Sigmoid colon (tissue), 7 donors: ENCODE results near the gene CARMIL1. TPM values are rescaled to one million over a fixed set of nuclear protein-coding genes. Genes with fewer than 3 reads are reported as not detected.

ENCODE experiments used
- DNase-seq: peaks from one replicate; pipeline ENCODE4 v3.0.0-alpha.2; 2019
- H3K27ac ChIP-seq, 4 donors: fragments of 200-600 bp; sonication (generic); one replicate each; pipeline ENCODE4 v1.5.1; 2016 to 2019; ENCODE audit warnings: mild to moderate bottlenecking in 1 of 4
- H3K27me3 ChIP-seq, 3 donors: fragments of 200-600 bp; sonication (generic); one replicate each; pipeline ENCODE4 v1.5.1; 2019; ENCODE audit warnings: mild to moderate bottlenecking in 1 of 3
- H3K36me3 ChIP-seq, 4 donors: fragments of 200-600 bp; sonication (generic); one replicate each; pipeline ENCODE4 v1.5.1; 2016 to 2019
- H3K4me1 ChIP-seq, 4 donors: fragments of 200-600 bp; sonication (generic); one replicate each; pipeline ENCODE4 v1.5.1; 2017 to 2019
- H3K4me3 ChIP-seq, 4 donors: fragments of 200-600 bp; sonication (generic); one replicate each; pipeline ENCODE4 v1.5.1; 2017 to 2019; ENCODE audit warnings: mild to moderate bottlenecking in 2 of 4, moderate library complexity in 1 of 4
- H3K9me3 ChIP-seq, 4 donors: fragments of 200-600 bp in 3 of 4; sonication (generic) in 3 of 4; one replicate each; pipeline versions ENCODE4 v1.5.1 to v1.6.1; 2013 to 2019
- EP300 ChIP-seq, 4 donors: sonication (generic); formaldehyde crosslinking; IDR thresholded peaks; one replicate each; pipeline ENCODE4 v1.6.1; 2017; ENCODE audit warnings: antibody characterized with exemption in 4 of 4
- POLR2A ChIP-seq, 2 donors: fragments of 450-650 bp; IDR thresholded peaks; one replicate each; pipeline ENCODE4 v1.6.1; 2016; ENCODE audit warnings: antibody characterized with exemption in 2 of 2, mild to moderate bottlenecking in 2 of 2, moderate library complexity in 2 of 2
- POLR2AphosphoS5 ChIP-seq, 4 donors: sonication (generic); formaldehyde crosslinking; IDR thresholded peaks; one replicate each; pipeline ENCODE4 v1.6.1; 2017; ENCODE audit warnings: antibody characterized with exemption in 4 of 4
- WGBS, 2 donors: extraction: QIAGEN DNeasy Blood & Tissue Kit; methylation state at CpG; one replicate each; pipeline ENCODE4 v1.1.7; 2013; 5-methylcytosine and 5-hydroxymethylcytosine counted together
- intact Hi-C: fragments of 100-400 bp; cut with DNase I; formaldehyde crosslinking; loops from one replicate; pipeline ENCODE4 v1.15.1; 2023
- polyA plus RNA-seq, 3 donors: library from polyadenylated mRNA; stranded (reverse); fragments of 200-250 nt; gene quantifications; one replicate each; pipeline ENCODE4 v1.2.3, GENCODE V29; 2013
- total RNA-seq, 4 donors: library from RNA; depleted of rRNA; stranded (reverse); fragments of >200 nt; gene quantifications; one replicate each; pipeline ENCODE4 v1.1.0, GENCODE V29; 2016
- TF ChIP-seq, protein P1 (sequence below), 4 experiments: fragments of 450-650 bp in 3 of 4; fragments of 200-600 bp in 1 of 4; IDR thresholded peaks; one replicate each; pipeline ENCODE4 v1.5.1; 2016 to 2019; ENCODE audit warnings: antibody characterized with exemption in 4 of 4, mild to moderate bottlenecking in 3 of 4, moderate library complexity in 2 of 4
- donor health status: healthy with polysubstance abuse.
- donor health status: Bipolar disorder and iron deficiency.
- donor health status: healthy.

Gene CARMIL1
- total and polyA plus RNA-seq, 7 donors = 3.4 to 24.0 (median 8.2) TPM

DNA sequence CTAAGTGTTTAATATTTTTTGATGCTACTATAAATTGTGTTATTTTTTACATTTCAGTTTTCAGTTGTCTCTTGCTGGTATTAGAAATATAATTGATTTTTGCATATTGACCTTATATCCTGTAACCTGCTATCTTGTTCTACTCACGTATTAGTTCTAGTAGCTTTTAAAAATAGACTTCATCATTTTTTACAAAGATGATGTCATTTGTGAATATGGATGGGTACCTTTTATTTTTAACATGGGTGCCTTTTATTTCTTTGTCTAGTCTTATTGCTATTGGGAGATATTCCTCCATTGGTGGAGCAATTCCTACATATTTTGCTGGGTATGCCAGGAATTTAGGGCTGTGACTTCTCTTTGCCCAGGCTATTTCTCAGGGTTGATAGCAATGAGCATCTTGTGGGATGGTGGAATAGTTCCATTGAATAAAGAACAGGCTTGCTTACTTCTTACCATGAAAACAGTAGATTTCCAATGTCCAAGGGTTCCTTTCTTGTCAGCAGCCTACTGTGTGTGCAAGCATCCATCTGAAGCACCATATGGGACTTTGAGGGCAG, 149.7 kb downstream of the CARMIL1 start:
- H3K4me1 ChIP-seq = no peaks in the 10 kb centered on the region
- no peaks in the 10 kb centered on the region for H3K27me3 ChIP-seq
- TF ChIP-seq EP300 (IDR thresholded peaks at IDR 0.05) (no peak), POLR2A (IDR thresholded peaks at IDR 0.05) (no peak), POLR2AphosphoS5 (IDR thresholded peaks at IDR 0.05) (no peak)
- TF ChIP-seq, protein P1, sequence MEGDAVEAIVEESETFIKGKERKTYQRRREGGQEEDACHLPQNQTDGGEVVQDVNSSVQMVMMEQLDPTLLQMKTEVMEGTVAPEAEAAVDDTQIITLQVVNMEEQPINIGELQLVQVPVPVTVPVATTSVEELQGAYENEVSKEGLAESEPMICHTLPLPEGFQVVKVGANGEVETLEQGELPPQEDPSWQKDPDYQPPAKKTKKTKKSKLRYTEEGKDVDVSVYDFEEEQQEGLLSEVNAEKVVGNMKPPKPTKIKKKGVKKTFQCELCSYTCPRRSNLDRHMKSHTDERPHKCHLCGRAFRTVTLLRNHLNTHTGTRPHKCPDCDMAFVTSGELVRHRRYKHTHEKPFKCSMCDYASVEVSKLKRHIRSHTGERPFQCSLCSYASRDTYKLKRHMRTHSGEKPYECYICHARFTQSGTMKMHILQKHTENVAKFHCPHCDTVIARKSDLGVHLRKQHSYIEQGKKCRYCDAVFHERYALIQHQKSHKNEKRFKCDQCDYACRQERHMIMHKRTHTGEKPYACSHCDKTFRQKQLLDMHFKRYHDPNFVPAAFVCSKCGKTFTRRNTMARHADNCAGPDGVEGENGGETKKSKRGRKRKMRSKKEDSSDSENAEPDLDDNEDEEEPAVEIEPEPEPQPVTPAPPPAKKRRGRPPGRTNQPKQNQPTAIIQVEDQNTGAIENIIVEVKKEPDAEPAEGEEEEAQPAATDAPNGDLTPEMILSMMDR (IDR thresholded peaks at IDR 0.05) = no peak
- no peaks in the 10 kb centered on the region for H3K9me3 ChIP-seq
- no peak overlapping the region for H3K4me3 ChIP-seq
- no peaks in the 10 kb centered on the region for H3K36me3 ChIP-seq
- intact Hi-C loops = no loop called here
- DNase-seq = no peak
- 97% methylated on average over 1 of the region's 1 CpG for WGBS, 2 donors
- no peak overlapping the region for H3K27ac ChIP-seq

DNA sequence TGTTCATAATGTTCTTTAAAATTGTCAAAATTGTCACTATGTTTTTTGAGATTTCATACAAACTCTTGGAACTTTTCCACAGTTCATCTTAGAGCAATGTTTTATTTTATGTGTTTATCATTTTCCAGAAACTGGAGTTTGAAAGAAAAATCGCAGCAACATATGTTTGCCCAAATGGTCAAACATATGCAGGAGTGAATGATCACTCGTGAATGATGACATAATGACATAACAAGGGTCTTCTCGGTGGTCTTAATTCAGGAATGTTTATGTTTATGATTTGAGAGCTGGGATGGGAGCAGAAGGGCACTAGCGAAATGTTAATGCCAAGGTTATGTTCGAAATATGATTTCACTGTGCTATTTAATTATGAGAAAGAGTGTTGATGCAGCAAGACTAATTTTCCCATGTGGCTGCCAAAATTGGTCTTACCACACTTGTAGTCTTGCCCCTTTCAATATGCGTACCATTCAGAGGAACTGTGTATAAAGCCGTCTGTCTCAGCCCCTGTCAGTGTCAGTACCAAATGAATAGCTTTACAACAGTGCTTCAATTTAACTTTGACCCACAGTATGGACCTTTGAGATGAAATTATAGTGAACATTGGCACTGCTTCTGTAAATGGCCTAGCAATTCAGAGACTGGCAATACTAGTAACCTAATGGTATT, 152.3 kb downstream of the CARMIL1 start:
- no peaks in the 10 kb centered on the region for H3K9me3 ChIP-seq
- no peaks in the 10 kb centered on the region for H3K4me1 ChIP-seq
- intact Hi-C loops = no loop called here
- no peak overlapping the region for H3K27ac ChIP-seq
- WGBS, 2 donors = 43 to 67% methylated on average over 7 of the region's 7 CpGs
- H3K36me3 ChIP-seq = no peaks in the 10 kb centered on the region
- no peak for DNase-seq
- no peak for TF ChIP-seq POLR2A (IDR thresholded peaks at IDR 0.05)
- TF ChIP-seq EP300 (IDR thresholded peaks at IDR 0.05) = no peak
- TF ChIP-seq POLR2AphosphoS5 (IDR thresholded peaks at IDR 0.05) = no peak
- TF ChIP-seq, protein P1 (IDR thresholded peaks at IDR 0.05) = no peak
- no peak overlapping the region for H3K4me3 ChIP-seq
- no peaks in the 10 kb centered on the region for H3K27me3 ChIP-seq

DNA sequence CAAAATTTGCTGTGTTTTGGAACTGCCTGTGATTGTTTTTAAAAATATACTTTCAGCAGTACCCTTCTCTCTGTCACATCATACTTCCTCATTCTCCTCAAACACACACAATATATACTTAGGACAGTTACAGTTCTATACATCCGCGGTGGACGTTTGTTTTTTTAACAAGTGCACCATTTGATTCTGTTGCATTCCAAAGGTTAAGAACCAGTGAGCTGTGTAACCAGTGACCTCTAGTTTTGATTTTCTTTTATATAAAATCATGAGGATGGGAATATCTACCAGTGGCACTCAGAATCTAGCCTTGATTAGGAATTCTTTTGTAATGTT, 152.8 kb downstream of the CARMIL1 start:
- TF ChIP-seq, protein P1 (IDR thresholded peaks at IDR 0.05) = no peak
- no peak for TF ChIP-seq POLR2AphosphoS5 (IDR thresholded peaks at IDR 0.05)
- TF ChIP-seq EP300 (IDR thresholded peaks at IDR 0.05) = no peak
- no peak for TF ChIP-seq POLR2A (IDR thresholded peaks at IDR 0.05)

DNA sequence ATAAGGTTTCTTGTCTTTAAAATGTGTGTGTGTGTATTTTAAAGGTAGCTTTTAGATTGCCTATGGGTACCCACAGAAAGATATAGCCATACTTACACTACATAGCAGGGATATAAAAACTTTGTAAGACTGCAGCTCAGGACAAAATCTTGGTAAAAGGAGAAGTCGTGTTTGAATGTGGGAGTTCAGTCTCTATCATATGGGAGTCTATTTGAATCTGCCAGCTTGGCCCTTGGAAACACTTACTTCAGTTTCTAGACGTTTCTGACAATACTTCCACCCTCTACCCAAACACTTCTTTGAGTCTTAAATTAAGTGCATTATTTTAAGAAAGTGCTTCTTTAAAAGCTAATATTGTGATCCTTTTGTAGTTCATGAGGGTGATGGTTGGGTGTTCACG, 155.7 kb downstream of the CARMIL1 start:
- Histone ChIP-seq H3K27me3 (no peaks in the 10 kb centered on the region), H3K36me3 (no peaks in the 10 kb centered on the region), H3K4me1 (no peaks in the 10 kb centered on the region), H3K9me3 (no peaks in the 10 kb centered on the region), H3K4me3 (no peak overlapping the region), H3K27ac (no peak overlapping the region)
- no peak for TF ChIP-seq POLR2A (IDR thresholded peaks at IDR 0.05)
- no peak for TF ChIP-seq POLR2AphosphoS5 (IDR thresholded peaks at IDR 0.05)
- no peak for TF ChIP-seq EP300 (IDR thresholded peaks at IDR 0.05)
- TF ChIP-seq, protein P1 (IDR thresholded peaks at IDR 0.05) = no peak
- 83 to 86% methylated on average over 3 of the region's 3 CpGs for WGBS, 2 donors
- intact Hi-C loops = no loop called here
- no peak for DNase-seq

More for the DNA sequence above, 152.8 kb downstream of the CARMIL1 start:
- Histone ChIP-seq H3K27ac (no peak overlapping the region), H3K4me3 (no peak overlapping the region), H3K27me3 (no peaks in the 10 kb centered on the region), H3K36me3 (no peaks in the 10 kb centered on the region), H3K4me1 (no peaks in the 10 kb centered on the region), H3K9me3 (no peaks in the 10 kb centered on the region)
- no peak for DNase-seq
- 6 to 35% methylated on average over 3 of the region's 3 CpGs for WGBS, 2 donors
- intact Hi-C loops = no loop called here
